Mesendoderm (in vitro differentiated cells): ENCODE measurements around the gene IL1RN.

Source experiments
- DNase-seq: peaks from one replicate; pipeline ENCODE4 v3.0.0; 2013
- H2AK5ac ChIP-seq: 2 replicates; pipeline ENCODE4 v1.6.1; 2013; ENCODE audit warnings: low read length, inconsistent platforms
- H2BK120ac ChIP-seq: 2 replicates; pipeline ENCODE4 v1.6.1; 2013; ENCODE audit warnings: low read depth, mild to moderate bottlenecking, low read length, moderate library complexity, mixed read lengths
- H2BK15ac ChIP-seq: replicated peaks from 2 replicates; pipeline ENCODE4 v1.6.1; 2013; ENCODE audit warnings: low read depth, mild to moderate bottlenecking, moderate library complexity
- H2BK5ac ChIP-seq: 2 replicates; pipeline ENCODE4 v1.6.1; 2013; ENCODE audit warnings: low read length, inconsistent platforms
- H3K18ac ChIP-seq: 2 replicates; pipeline ENCODE4 v1.6.1; 2013; ENCODE audit warnings: mild to moderate bottlenecking, low read length, mixed read lengths
- H3K23ac ChIP-seq: one replicate; pipeline ENCODE4 v1.6.1; 2013; ENCODE audit warnings: low read length
- H3K27ac ChIP-seq: 2 replicates; pipeline ENCODE4 v1.5.1; 2013; ENCODE audit warnings: low read depth, mild to moderate bottlenecking, inconsistent platforms, low read length, moderate library complexity
- H3K27me3 ChIP-seq: 2 replicates; pipeline ENCODE4 v1.6.1; 2013; ENCODE audit warnings: low read length, control low read depth, mild to moderate bottlenecking, inconsistent platforms; ENCODE audit not compliant: insufficient read depth, poor library complexity
- H3K36me3 ChIP-seq: 2 replicates; pipeline ENCODE4 v1.6.1; 2013; ENCODE audit warnings: low read length, inconsistent platforms; ENCODE audit not compliant: control insufficient read depth, insufficient read depth
- H3K4ac ChIP-seq: one replicate; pipeline ENCODE4 v1.6.1; 2013; ENCODE audit warnings: low read depth, mild to moderate bottlenecking, low read length, moderate library complexity
- H3K4me1 ChIP-seq: 2 replicates; pipeline ENCODE4 v1.6.1; 2013; ENCODE audit warnings: low read depth, low read length, inconsistent platforms; ENCODE audit not compliant: control insufficient read depth
- H3K4me2 ChIP-seq: 2 replicates; pipeline ENCODE4 v1.6.1; 2013; ENCODE audit warnings: low read length
- H3K4me3 ChIP-seq: 2 replicates; pipeline ENCODE4 v1.5.1; 2013; ENCODE audit warnings: mild to moderate bottlenecking, low read length
- H3K56ac ChIP-seq: one replicate; pipeline ENCODE4 v1.6.1; 2013; ENCODE audit warnings: low read length
- H3K79me1 ChIP-seq: 2 replicates; pipeline ENCODE4 v1.6.1; 2013; ENCODE audit warnings: low read length, inconsistent platforms
- H3K79me2 ChIP-seq: 2 replicates; pipeline ENCODE4 v1.6.1; 2013; ENCODE audit warnings: mild to moderate bottlenecking, low read length; ENCODE audit not compliant: control insufficient read depth, insufficient read depth
- H3K9ac ChIP-seq: 2 replicates; pipeline ENCODE4 v1.6.1; 2013; ENCODE audit warnings: low read length, inconsistent platforms
- H4K5ac ChIP-seq: one replicate; pipeline ENCODE4 v1.6.1; 2013; ENCODE audit warnings: low read length
- H4K8ac ChIP-seq: one replicate; pipeline ENCODE4 v1.6.1; 2013; ENCODE audit warnings: low read depth, mild to moderate bottlenecking, control low read depth, low read length, moderate library complexity
- WGBS: extraction: QIAGEN DNeasy Blood & Tissue Kit; methylation state at CpG from one replicate; pipeline ENCODE4 v1.1.7; 2013; ENCODE audit warnings: low lambda C conversion rate, missing lambda C conversion rate; ENCODE audit not compliant: insufficient coverage; ENCODE audit errors: extremely low coverage; 5-methylcytosine and 5-hydroxymethylcytosine counted together

Gene IL1RN

DNA sequence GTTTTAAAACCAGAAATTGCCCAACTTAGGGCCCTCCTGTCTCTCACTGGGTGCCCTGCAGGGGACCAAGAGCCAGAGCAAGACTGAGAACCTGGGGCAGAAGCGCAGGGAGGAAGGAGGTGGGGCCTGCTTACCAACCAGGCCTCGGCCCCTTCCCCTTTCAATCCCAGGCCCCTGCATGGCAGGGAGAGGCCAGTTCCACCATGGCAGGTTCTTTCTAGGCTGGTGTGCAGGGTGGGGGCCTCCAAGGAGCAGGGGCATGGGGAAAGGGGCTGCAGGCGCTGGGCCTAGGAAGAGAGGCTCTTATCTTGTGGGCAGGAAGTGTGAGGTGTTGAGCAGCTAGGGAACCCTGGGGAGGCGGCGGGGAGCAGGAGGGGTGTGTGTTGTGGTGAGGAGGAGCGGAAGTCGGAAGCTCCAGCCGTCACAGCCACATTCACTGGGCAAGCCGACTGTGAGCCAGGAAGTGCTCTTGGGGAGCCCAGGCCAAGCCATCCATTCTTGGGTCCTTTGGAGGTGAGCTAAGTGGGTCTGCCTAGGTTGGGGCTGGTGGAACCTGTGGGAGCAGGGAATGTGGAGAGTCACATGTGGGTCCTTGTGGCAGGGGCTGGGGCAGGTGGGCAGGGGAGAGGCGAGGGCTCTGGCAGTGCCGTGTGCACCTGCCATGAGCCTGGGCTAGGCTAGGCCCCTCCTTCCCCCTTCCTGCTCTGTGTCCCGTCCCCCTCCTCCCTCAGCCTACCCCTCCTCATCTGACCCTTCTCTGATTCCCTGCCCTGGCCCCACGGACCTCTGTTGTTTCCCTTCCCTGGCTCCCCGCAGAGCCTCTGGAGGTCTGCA, 46.4 kb downstream of the IL1RN start, which contains the start of gene PSD4:
Gene PSD4 (plus strand): TSS at position 430 of the 834 bp plus-strand sequence. CDS start 8,486 bp downstream, outside the sequence.
- no peak within 1 kb of the TSS for H3K23ac ChIP-seq
- H3K18ac ChIP-seq, result no peak within 1 kb of the TSS
- WGBS, result no CpG with 5 or more reads among the region's 14 CpGs
- H3K27ac ChIP-seq, result no peak within 1 kb of the TSS
- H4K8ac ChIP-seq, result no peak within 1 kb of the TSS
- H2BK5ac ChIP-seq, result no peak within 1 kb of the TSS
- H3K9ac ChIP-seq, result no peak within 1 kb of the TSS
- H3K4me1 ChIP-seq, result peaks cover 6% of the 10 kb centered on the region
- peak within 1 kb of the TSS; percentile 65 for H3K56ac ChIP-seq
- H3K4me2 ChIP-seq, result no peak within 1 kb of the TSS
- H3K27me3 ChIP-seq, result no peaks in the 10 kb centered on the region
- no peak within 1 kb of the TSS for H4K5ac ChIP-seq
- no peak within 1 kb of the TSS for H3K4ac ChIP-seq
- H3K79me1 ChIP-seq, result no peaks in the 10 kb centered on the region
- H3K4me3 ChIP-seq, result no peak within 1 kb of the TSS
- H2BK15ac ChIP-seq, result no peak within 1 kb of the TSS
- no peaks in the 10 kb centered on the region for H3K36me3 ChIP-seq
- DNase-seq, result peak; percentile 79
- H2BK120ac ChIP-seq, result no peak within 1 kb of the TSS
- H3K79me2 ChIP-seq, result no peaks in the 10 kb centered on the region
- peak within 1 kb of the TSS; percentile 63 for H2AK5ac ChIP-seq

GRCh38 chr2:113174376-113174750, 47.0 kb downstream of the IL1RN start:
- H3K23ac ChIP-seq, result no peak overlapping the region
- no peak overlapping the region for H3K9ac ChIP-seq
- H2BK15ac ChIP-seq, result no peak overlapping the region
- peak overlapping the region; percentile 65 for H3K56ac ChIP-seq
- peaks cover 6% of the 10 kb centered on the region for H3K4me1 ChIP-seq
- no peak overlapping the region for H4K5ac ChIP-seq
- H3K27ac ChIP-seq, result no peak overlapping the region
- DNase-seq, result no peak
- H3K4me3 ChIP-seq, result no peak overlapping the region
- no peak overlapping the region for H4K8ac ChIP-seq
- no peaks in the 10 kb centered on the region for H3K36me3 ChIP-seq
- no peak overlapping the region for H3K18ac ChIP-seq
- no peak overlapping the region for H2BK5ac ChIP-seq
- WGBS, result no CpG with 5 or more reads among the region's 3 CpGs
- H3K79me2 ChIP-seq, result no peaks in the 10 kb centered on the region
- H3K27me3 ChIP-seq, result no peaks in the 10 kb centered on the region
- no peaks in the 10 kb centered on the region for H3K79me1 ChIP-seq
- H2BK120ac ChIP-seq, result no peak overlapping the region
- H3K4ac ChIP-seq, result no peak overlapping the region
- H2AK5ac ChIP-seq, result no peak overlapping the region
- H3K4me2 ChIP-seq, result no peak overlapping the region

- no peak overlapping the region for H4K8ac ChIP-seq
- H3K4me3 ChIP-seq, result no peak overlapping the region
- no peaks in the 10 kb centered on the region for H3K79me1 ChIP-seq
- no peak overlapping the region for H3K4me2 ChIP-seq
- H3K36me3 ChIP-seq, result no peaks in the 10 kb centered on the region
- peak; percentile 32 for DNase-seq
- no peak overlapping the region for H3K4ac ChIP-seq
- H3K27me3 ChIP-seq, result no peaks in the 10 kb centered on the region
- no peak overlapping the region for H3K9ac ChIP-seq
- H3K18ac ChIP-seq, result no peak overlapping the region
- no peak overlapping the region for H2AK5ac ChIP-seq
- H2BK15ac ChIP-seq, result no peak overlapping the region
- no peak overlapping the region for H2BK120ac ChIP-seq
- H3K56ac ChIP-seq, result no peak overlapping the region
- whole genome bisulfite sequencing, result no CpG with 5 or more reads among the region's 8 CpGs
- H3K79me2 ChIP-seq, result no peaks in the 10 kb centered on the region
- H3K23ac ChIP-seq, result no peak overlapping the region
- no peak overlapping the region for H4K5ac ChIP-seq
- H3K4me1 ChIP-seq, result peaks cover 6% of the 10 kb centered on the region
- no peak overlapping the region for H2BK5ac ChIP-seq
- H3K27ac ChIP-seq, result no peak overlapping the region
Observed at GRCh38 chr2:113175042-113175628, 47.7 kb downstream of the IL1RN start.

DNA sequence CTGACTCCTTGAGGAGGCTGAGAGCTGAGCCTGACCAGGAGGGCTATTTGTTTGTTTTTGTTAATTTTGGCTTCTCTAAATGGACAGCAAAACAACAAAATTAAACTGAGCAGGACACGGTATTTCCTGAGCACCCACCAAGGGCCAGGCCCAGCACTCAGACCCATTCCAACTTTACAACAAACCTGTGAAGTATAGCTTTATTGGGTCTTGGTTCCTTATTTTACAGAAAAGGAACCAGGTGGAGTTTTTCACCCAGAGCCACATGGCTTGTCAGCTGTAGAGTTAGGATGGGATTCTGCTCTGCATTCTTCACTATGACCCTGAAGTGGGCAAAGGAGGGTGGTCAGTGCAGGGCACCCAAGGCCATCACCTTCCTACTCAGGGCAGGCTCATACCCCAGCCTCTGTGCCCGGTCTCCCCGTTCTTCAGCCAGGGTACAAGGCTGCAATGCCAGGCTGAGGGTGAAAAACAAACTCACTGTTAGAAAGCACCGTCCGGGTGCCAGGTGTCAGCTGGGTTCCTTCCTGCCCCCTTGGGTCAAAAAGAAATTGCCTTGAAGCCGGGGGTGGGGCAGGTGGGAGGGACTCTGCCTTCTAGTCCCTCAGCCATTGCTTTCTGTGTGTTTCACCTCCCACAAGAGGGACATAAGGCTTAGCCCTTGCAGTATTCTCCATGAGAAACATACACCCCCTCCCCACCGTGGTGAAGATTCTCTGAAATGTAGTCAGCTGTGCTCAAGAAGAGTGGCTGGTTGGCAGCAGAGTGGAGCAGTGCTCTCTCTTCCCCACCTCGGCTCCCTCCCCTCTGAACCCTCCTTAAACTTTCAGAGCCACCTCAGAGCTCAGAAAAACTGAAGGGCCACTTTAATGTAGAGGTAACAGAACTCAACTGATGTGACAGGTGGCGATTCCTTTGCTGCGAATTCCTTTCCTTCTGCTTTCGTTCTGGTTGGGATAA, 48.6 kb downstream of the IL1RN start:
- peaks cover 6% of the 10 kb centered on the region for H3K4me1 ChIP-seq
- no peak overlapping the region for H3K18ac ChIP-seq
- H3K4me2 ChIP-seq, result no peak overlapping the region
- H3K56ac ChIP-seq, result no peak overlapping the region
- no peak overlapping the region for H3K4me3 ChIP-seq
- H3K4ac ChIP-seq, result no peak overlapping the region
- no peak overlapping the region for H3K23ac ChIP-seq
- no CpG with 5 or more reads among the region's 11 CpGs for WGBS
- no peaks in the 10 kb centered on the region for H3K79me1 ChIP-seq
- H3K36me3 ChIP-seq, result no peaks in the 10 kb centered on the region
- no peak overlapping the region for H4K5ac ChIP-seq
- H3K27me3 ChIP-seq, result no peaks in the 10 kb centered on the region
- no peak overlapping the region for H3K9ac ChIP-seq
- no peak overlapping the region for H2AK5ac ChIP-seq
- no peak overlapping the region for H2BK120ac ChIP-seq
- H3K27ac ChIP-seq, result no peak overlapping the region
- H2BK5ac ChIP-seq, result no peak overlapping the region
- DNase-seq, result no peak
- no peaks in the 10 kb centered on the region for H3K79me2 ChIP-seq
- H2BK15ac ChIP-seq, result no peak overlapping the region
- no peak overlapping the region for H4K8ac ChIP-seq

GRCh38 chr2:113176696-113177355, 49.4 kb downstream of the IL1RN start:
- Histone ChIP-seq H2AK5ac (no peak overlapping the region), H3K79me2 (no peaks in the 10 kb centered on the region), H3K4ac (no peak overlapping the region), H3K23ac (no peak overlapping the region), H3K18ac (no peak overlapping the region), H3K36me3 (no peaks in the 10 kb centered on the region), H3K79me1 (no peaks in the 10 kb centered on the region), H3K56ac (no peak overlapping the region), H4K8ac (no peak overlapping the region), H2BK5ac (no peak overlapping the region), H3K4me1 (peaks cover 6% of the 10 kb centered on the region), H2BK120ac (no peak overlapping the region), H3K27ac (no peak overlapping the region), H3K27me3 (no peaks in the 10 kb centered on the region), H3K4me3 (no peak overlapping the region), H3K4me2 (no peak overlapping the region), H2BK15ac (no peak overlapping the region), H3K9ac (no peak overlapping the region), H4K5ac (no peak overlapping the region)
- no peak for DNase-seq
- no CpG with 5 or more reads among the region's 7 CpGs for WGBS
